Epithelial cell of proximal tubule (primary cell): ENCODE measurements around the gene TP53RK. TPM values are rescaled to one million over a fixed set of nuclear protein-coding genes. Genes with fewer than 3 reads are reported as not detected.

ENCODE experiments used
- DNase-seq: peaks from one replicate; pipeline ENCODE4 v3.0.0-alpha.2; 2011; ENCODE audit warnings: low read depth
- H3K4me3 ChIP-seq: 2 replicates; pipeline ENCODE4 v1.5.1; 2011; ENCODE audit warnings: low read depth, mild to moderate bottlenecking, low read length
- CTCF ChIP-seq: conservative IDR thresholded peaks from 2 replicates; pipeline ENCODE4 v1.5.1; 2012; ENCODE audit warnings: low read depth, mild to moderate bottlenecking, low read length
- total RNA-seq: library from RNA; depleted of rRNA; stranded (reverse); fragments of >200 nt; gene quantifications from 2 replicates; pipeline ENCODE4 v1.2.3, GENCODE V29; 2015

Gene TP53RK
- total RNA-seq, 1 donor from 2014 or later: 22.8 TPM

- TF ChIP-seq CTCF: no peak
- no peak overlapping the region for H3K4me3 ChIP-seq
- no peak for DNase-seq
These were observed 11.8 kb upstream of the TP53RK start for GRCh38 chr20:46701057-46701456.

GRCh38 chr20:46700481-46700880 is 11.2 kb upstream of the TP53RK start:
- H3K4me3 ChIP-seq: no peak overlapping the region
- TF ChIP-seq CTCF: no peak
- no peak for DNase-seq

GRCh38 chr20:46699651-46700359 is 10.6 kb upstream of the TP53RK start:
- no peak for DNase-seq
- H3K4me3 ChIP-seq: no peak overlapping the region
- TF ChIP-seq CTCF: peak; percentile 80

- no peak for DNase-seq
- H3K4me3 ChIP-seq: no peak overlapping the region
These were observed 9.5 kb upstream of the TP53RK start for GRCh38 chr20:46698788-46699187.

GRCh38 chr20:46696791-46697279 is 7.6 kb upstream of the TP53RK start:
- no peak overlapping the region for H3K4me3 ChIP-seq
- no peak for TF ChIP-seq CTCF
- DNase-seq: no peak

More at GRCh38 chr20:46698788-46699187, 9.5 kb upstream of the TP53RK start:
- no peak for TF ChIP-seq CTCF

- no peak overlapping the region for H3K4me3 ChIP-seq
- no peak for TF ChIP-seq CTCF
- no peak for DNase-seq
These were observed 6.6 kb upstream of the TP53RK start for GRCh38 chr20:46695892-46696291.

GRCh38 chr20:46694484-46694883 is 5.2 kb upstream of the TP53RK start:
- no peak for DNase-seq
- TF ChIP-seq CTCF: no peak
- no peak overlapping the region for H3K4me3 ChIP-seq
